NT2/D1 (cell line): ENCODE data around the gene ADGRD1.

Experiments used
- SUZ12 ChIP-seq: IDR thresholded peaks from 2 replicates; pipeline ENCODE4 v1.6.1; 2011; ENCODE audit not compliant: insufficient read length, insufficient read depth; ENCODE audit errors: extremely low read depth
- YY1 ChIP-seq: IDR thresholded peaks from 2 replicates; pipeline ENCODE4 v1.6.1; 2011; ENCODE audit not compliant: insufficient read length, insufficient read depth
- ZNF274 ChIP-seq: IDR thresholded peaks from 2 replicates; pipeline ENCODE4 v1.6.1; 2011; ENCODE audit warnings: mild to moderate bottlenecking, low read depth, low read length

DNA sequence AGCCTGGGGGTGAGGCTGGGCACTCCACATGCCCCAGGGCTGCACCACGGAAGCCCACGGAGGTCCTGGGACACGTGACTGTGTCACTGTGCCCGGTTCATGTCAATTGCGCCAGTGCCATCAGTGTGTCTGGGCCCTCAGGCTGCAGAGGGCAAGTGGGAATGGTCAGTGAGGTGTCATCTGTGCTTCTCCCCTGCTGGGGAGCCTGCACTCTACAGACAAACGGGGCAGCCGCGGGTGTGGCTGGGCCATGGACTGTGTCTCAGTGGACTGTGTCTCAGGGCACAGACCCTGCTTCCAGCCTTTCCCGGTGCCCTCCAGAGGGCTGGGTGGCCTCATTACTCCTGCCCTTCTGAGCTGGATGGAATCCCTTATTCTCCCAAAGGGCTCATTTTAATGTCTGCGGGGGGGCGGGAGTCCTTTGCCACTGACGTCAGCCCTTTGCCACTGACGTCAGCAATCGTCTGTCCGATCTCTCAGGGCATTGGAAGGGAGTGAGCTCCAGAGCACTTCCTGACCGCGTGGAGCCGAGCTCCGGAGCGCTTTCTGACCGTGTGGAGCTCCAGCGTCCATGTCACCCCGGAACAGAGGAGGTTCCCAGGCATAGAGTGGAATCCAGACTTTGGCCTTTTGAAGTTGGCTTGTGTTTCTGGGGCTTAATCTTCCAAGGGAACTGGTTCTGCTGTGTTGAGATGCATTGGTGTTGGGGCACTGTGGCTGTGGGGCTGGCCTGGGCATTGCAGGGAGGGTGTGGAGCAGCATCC lies 72.4 kb downstream of the ADGRD1 start:
- TF ChIP-seq ZNF274, result no peak
- no peak for TF ChIP-seq YY1
- no peak for TF ChIP-seq SUZ12
